GM13977 (cell line): ENCODE results near the gene SFMBT2.
"Not testable (repeated sequence)": the region's sequence is repeated elsewhere in the genome, so short reads cannot be mapped to it uniquely, and the experiment has no call there.

ENCODE experiments used
- DNase-seq: peaks from one replicate; pipeline ENCODE4 v3.0.0; 2012; ENCODE audit warnings: low spot score
- CTCF ChIP-seq: IDR thresholded peaks from 2 replicates; pipeline ENCODE4 v1.5.1; 2012; ENCODE audit warnings: mild to moderate bottlenecking, control low read depth; ENCODE audit not compliant: insufficient read depth; ENCODE audit errors: extremely low read depth, missing control alignments
- in situ Hi-C: fragments of 300-500 bp; cut with MboI; formaldehyde crosslinking; loops from one replicate; pipeline ENCODE4 v1.12.0; 2022; ENCODE audit warnings: low sequenced_read_pairs, low pct_unique_long_range_greater_than_20kb, mixed read lengths, inconsistent platforms; ENCODE audit not compliant: unreplicated experiment

Gene SFMBT2

GRCh38 chr10:7316839-7317238 lies 94.0 kb downstream of the SFMBT2 start:
- in situ Hi-C loops: no loop called here

GRCh38 chr10:7315906-7316305 lies 94.9 kb downstream of the SFMBT2 start:
- no peak for DNase-seq
- TF ChIP-seq CTCF: no peak

More at GRCh38 chr10:7316839-7317238, 94.0 kb downstream of the SFMBT2 start:
- DNase-seq: no peak
- TF ChIP-seq CTCF: no peak

GRCh38 chr10:7314170-7314569 lies 96.7 kb downstream of the SFMBT2 start:
- no peak for TF ChIP-seq CTCF
- DNase-seq: no peak
- in situ Hi-C loops: no loop called here

More at GRCh38 chr10:7315906-7316305, 94.9 kb downstream of the SFMBT2 start:
- in situ Hi-C loops: no loop called here

GRCh38 chr10:7312488-7312857 lies 98.4 kb downstream of the SFMBT2 start:
- in situ Hi-C loops: no loop called here
- DNase-seq: no peak
- TF ChIP-seq CTCF: no peak

GRCh38 chr10:7311850-7312487 lies 98.9 kb downstream of the SFMBT2 start:
- in situ Hi-C loops, DNase-seq: not testable (repeated sequence)

- TF ChIP-seq CTCF: no peak
- in situ Hi-C loops: no loop called here
- no peak for DNase-seq
Measured at GRCh38 chr10:7311218-7311849, 99.5 kb downstream of the SFMBT2 start.

GRCh38 chr10:7310076-7310475 lies 100.8 kb downstream of the SFMBT2 start:
- no peak for TF ChIP-seq CTCF
- in situ Hi-C loops: no loop called here
- no peak for DNase-seq
